ENCODE measurements around the gene PEG3.

The PEG3 gene

DNA sequence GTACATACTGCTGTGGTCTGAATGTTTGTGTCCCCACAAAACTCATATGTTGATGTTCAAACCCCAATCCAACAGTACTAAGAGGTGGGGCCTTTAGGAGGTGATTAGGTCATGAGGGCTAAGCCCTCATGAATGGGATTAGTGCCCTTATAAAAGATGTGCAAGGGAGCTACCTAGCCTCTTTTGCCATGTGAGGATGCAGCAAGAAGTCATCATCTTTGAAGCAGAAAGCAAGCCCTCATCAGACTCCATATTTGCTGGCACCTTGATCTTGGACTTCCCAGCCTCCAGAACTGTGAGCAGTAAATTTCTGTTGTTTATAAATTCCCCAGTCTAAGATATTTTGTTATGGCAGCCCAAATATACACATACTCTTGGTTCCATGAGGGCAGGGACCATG, 33.9 kb downstream of the PEG3 start:
- DNase-seq: no peak

All from CD4-positive, alpha-beta T cell treated with Interleukin-4 for 1 hour (primary cell).